Adrenal gland (tissue), 5 donors: ENCODE data around the gene SLC38A8.

Experiments used
- POLR2A ChIP-seq, 2 donors: fragments of 450-650 bp; IDR thresholded peaks; one replicate each; pipeline ENCODE4 v1.6.1; 2017; ENCODE audit warnings: antibody characterized with exemption in 2 of 2, mild to moderate bottlenecking in 2 of 2, moderate library complexity in 1 of 2
- TF ChIP-seq, protein P1 (sequence below), 6 experiments: fragments of 450-650 bp in 4 of 6; fragments of 200-600 bp in 2 of 6; sonication (generic) in 1 of 6; IDR thresholded peaks; 1 replicate in 5 of 6; 2 replicates in 1 of 6; pipeline versions ENCODE4 v1.5.1 to v1.8.0; 2016 to 2021; ENCODE audit warnings: antibody characterized with exemption in 6 of 6, mild to moderate bottlenecking in 2 of 6, moderate library complexity in 1 of 6
- donor health status: DM: no; HTN: no; CAD: no.

DNA sequence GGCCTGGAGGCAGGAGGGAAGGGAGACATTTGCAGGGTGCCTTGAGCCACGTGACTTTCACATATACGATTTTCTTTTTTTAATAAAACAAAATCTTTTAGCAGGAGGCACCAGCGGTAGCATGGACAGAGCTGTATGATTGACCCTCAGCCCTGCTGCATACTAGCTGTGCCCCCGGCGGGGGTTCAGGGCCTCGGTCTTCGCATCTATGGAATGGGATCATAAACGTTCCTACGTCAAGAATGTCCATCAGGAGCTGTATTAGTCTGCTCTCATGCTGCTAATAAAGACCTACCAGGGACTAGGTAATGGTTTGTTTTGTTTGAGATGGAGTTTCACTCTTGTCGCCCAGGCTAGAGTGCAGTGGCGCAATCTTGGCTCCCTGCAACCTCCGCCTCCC lies 27.2 kb downstream of the SLC38A8 start:
- TF ChIP-seq, protein P1, sequence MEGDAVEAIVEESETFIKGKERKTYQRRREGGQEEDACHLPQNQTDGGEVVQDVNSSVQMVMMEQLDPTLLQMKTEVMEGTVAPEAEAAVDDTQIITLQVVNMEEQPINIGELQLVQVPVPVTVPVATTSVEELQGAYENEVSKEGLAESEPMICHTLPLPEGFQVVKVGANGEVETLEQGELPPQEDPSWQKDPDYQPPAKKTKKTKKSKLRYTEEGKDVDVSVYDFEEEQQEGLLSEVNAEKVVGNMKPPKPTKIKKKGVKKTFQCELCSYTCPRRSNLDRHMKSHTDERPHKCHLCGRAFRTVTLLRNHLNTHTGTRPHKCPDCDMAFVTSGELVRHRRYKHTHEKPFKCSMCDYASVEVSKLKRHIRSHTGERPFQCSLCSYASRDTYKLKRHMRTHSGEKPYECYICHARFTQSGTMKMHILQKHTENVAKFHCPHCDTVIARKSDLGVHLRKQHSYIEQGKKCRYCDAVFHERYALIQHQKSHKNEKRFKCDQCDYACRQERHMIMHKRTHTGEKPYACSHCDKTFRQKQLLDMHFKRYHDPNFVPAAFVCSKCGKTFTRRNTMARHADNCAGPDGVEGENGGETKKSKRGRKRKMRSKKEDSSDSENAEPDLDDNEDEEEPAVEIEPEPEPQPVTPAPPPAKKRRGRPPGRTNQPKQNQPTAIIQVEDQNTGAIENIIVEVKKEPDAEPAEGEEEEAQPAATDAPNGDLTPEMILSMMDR (IDR thresholded peaks at IDR 0.05): no peak
- no peak for TF ChIP-seq POLR2A (IDR thresholded peaks at IDR 0.05)
